Measurements from ENCODE around the gene NYNRIN.
"Not testable (repeated sequence)": the region's sequence is repeated elsewhere in the genome, so short reads cannot be mapped to it uniquely, and the experiment has no call there.

The NYNRIN gene

GRCh38 chr14:24369907-24370687 lies 28.7 kb upstream of the NYNRIN start:
- DNase-seq: no peak

- DNase-seq: no peak
These were observed 28.1 kb upstream of the NYNRIN start for GRCh38 chr14:24370748-24371147.

- DNase-seq: not testable (repeated sequence)
These were observed 27.2 kb upstream of the NYNRIN start for GRCh38 chr14:24371605-24372004.

- DNase-seq: no peak
These were observed 25.9 kb upstream of the NYNRIN start for GRCh38 chr14:24372701-24373416.

GRCh38 chr14:24376448-24377070 lies 22.2 kb upstream of the NYNRIN start:
- DNase-seq: no peak

- no peak for DNase-seq
These were observed 21.7 kb upstream of the NYNRIN start for GRCh38 chr14:24377126-24377525.

- no peak for DNase-seq
These were observed 21.1 kb upstream of the NYNRIN start for GRCh38 chr14:24377657-24378056.

- DNase-seq: no peak
These were observed 20.5 kb upstream of the NYNRIN start for GRCh38 chr14:24378327-24378726.

- no peak for DNase-seq
These were observed 19.6 kb upstream of the NYNRIN start for GRCh38 chr14:24378981-24379906.

GRCh38 chr14:24379907-24380730 lies 18.7 kb upstream of the NYNRIN start:
- DNase-seq: no peak

- DNase-seq: no peak
These were observed 17.3 kb upstream of the NYNRIN start for GRCh38 chr14:24381363-24382063.

- DNase-seq: no peak
These were observed 16.8 kb upstream of the NYNRIN start for GRCh38 chr14:24382064-24382371.

- DNase-seq: no peak
These were observed 14.6 kb upstream of the NYNRIN start for GRCh38 chr14:24384169-24384568.

- no peak for DNase-seq
These were observed 13.3 kb upstream of the NYNRIN start for GRCh38 chr14:24385524-24385923.

- no peak for DNase-seq
These were observed 11.8 kb upstream of the NYNRIN start for GRCh38 chr14:24387009-24387345.

GRCh38 chr14:24387579-24387978 lies 11.2 kb upstream of the NYNRIN start:
- DNase-seq: not testable (repeated sequence)

- DNase-seq: no peak
These were observed 10.2 kb upstream of the NYNRIN start for GRCh38 chr14:24388474-24389179.

- no peak for DNase-seq
These were observed 9.5 kb upstream of the NYNRIN start for GRCh38 chr14:24389226-24389848.

- DNase-seq: no peak
These were observed 7.9 kb upstream of the NYNRIN start for GRCh38 chr14:24390701-24391468.

Measured in activated CD4-positive, alpha-beta T cell treated with anti-CD3 and anti-CD28 coated beads, Interleukin-2, amount 50 U/mL, for 48 hours (primary cell).